ENCODE results near the gene OGN. TPM values are rescaled to one million over a fixed set of nuclear protein-coding genes. Genes with fewer than 3 reads are reported as not detected.
A peak's percentile ranks its signal among the peaks of the same experiment; 100 is the strongest.

Gene OGN
- total RNA-seq, 2 donors from 2014 or later: 210 to 600 TPM

DNA sequence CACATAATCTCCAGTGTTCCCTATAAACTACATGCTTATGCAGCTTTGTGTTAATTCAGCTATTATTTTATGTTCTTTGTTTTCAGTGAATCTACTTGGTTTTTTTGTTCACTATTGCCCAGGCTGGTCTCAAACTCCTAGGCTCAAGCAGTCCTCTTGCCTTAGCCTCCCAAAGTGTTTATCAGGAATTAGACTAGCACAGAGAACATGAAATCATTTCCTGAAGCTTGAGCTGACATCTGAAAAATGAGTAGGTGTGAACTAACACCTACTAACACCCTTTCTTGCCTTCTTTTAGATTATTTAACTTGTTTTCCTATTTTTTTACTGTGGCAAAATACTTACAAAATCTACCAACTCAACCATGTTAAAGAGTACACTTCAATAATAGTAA lies 53.6 kb downstream of the OGN start:
- no peaks in the 10 kb centered on the region for H3K36me3 ChIP-seq
- peak overlapping the region; percentile 86 to 90 for H3K27ac ChIP-seq
- H3K9me3 ChIP-seq: peaks cover 7% of the 10 kb centered on the region
- no peaks in the 10 kb centered on the region for H3K27me3 ChIP-seq (replicated peaks; ENCODE audit: insufficient read depth)
- no peak overlapping the region for H3K4me3 ChIP-seq
- ATAC-seq (ENCODE audit: insufficient number of reproducible peaks, low FRiP score, low read depth): no peak
- no peak for DNase-seq (ENCODE audit: low spot score)
- peaks cover 9 to 33% of the 10 kb centered on the region in 2 donors for H3K4me1 ChIP-seq (ENCODE audit: control insufficient read depth in 1 of 2, low read depth in 2 of 2)
- TF ChIP-seq, protein P1, sequence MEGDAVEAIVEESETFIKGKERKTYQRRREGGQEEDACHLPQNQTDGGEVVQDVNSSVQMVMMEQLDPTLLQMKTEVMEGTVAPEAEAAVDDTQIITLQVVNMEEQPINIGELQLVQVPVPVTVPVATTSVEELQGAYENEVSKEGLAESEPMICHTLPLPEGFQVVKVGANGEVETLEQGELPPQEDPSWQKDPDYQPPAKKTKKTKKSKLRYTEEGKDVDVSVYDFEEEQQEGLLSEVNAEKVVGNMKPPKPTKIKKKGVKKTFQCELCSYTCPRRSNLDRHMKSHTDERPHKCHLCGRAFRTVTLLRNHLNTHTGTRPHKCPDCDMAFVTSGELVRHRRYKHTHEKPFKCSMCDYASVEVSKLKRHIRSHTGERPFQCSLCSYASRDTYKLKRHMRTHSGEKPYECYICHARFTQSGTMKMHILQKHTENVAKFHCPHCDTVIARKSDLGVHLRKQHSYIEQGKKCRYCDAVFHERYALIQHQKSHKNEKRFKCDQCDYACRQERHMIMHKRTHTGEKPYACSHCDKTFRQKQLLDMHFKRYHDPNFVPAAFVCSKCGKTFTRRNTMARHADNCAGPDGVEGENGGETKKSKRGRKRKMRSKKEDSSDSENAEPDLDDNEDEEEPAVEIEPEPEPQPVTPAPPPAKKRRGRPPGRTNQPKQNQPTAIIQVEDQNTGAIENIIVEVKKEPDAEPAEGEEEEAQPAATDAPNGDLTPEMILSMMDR (IDR thresholded peaks at IDR 0.05): no peak

DNA sequence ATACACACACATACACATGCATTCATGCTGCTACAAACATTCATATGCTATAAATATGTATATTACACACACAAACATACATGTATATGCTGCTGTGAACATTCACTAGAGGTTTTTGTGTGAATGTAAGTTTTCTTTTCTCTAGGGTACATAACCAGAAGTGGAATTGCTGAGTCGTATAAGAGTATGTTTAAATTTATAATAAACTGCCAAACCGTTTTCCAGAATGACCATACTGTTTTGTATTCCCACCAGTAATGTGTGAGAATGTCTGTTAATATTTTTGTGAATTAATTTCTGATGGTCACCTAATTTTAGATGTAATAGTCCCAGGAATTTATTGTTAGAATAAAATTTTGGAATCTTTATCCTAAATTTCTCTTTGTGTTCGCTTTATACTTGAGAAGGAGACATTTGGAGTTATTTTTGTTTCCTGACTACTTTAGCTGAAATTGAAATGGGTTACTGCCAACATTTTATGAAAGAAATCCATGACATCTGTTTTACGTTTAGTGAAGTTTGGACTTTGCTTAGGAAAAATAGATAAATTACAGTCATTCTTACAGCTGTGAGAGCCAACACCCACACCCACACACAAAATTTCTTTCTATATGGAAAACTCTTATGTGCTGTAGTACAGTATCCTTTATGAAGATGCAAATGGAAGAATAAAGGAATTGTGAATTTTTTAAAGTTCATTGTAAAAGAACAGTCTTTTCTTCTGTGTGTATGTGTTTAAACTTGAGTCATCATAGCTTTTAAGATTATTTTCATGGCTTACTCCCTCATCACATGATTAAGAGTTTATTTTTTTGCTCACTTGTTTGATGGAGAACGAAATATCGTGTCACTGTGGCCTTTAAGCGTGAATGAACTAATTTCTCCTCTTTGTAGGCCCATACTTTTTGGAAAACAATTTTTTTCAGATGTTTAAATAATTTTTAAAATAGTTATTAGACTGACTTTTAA lies 54.3 kb downstream of the OGN start:
- peaks cover 5% of the 10 kb centered on the region for H3K9me3 ChIP-seq
- H3K27ac ChIP-seq: peak overlapping the region; percentile 86 to 90
- H3K4me3 ChIP-seq: peak overlapping the region; percentile 41
- no peaks in the 10 kb centered on the region for H3K27me3 ChIP-seq (replicated peaks; ENCODE audit: insufficient read depth)
- ATAC-seq (ENCODE audit: insufficient number of reproducible peaks, low FRiP score, low read depth) (peak; percentile 88), DNase-seq (ENCODE audit: low spot score) (no peak)
- H3K4me1 ChIP-seq (ENCODE audit: control insufficient read depth in 1 of 2, low read depth in 2 of 2): peaks cover 9 to 28% of the 10 kb centered on the region in 2 donors
- TF ChIP-seq, protein P1 (IDR thresholded peaks at IDR 0.05): no peak
- H3K36me3 ChIP-seq: no peaks in the 10 kb centered on the region

DNA sequence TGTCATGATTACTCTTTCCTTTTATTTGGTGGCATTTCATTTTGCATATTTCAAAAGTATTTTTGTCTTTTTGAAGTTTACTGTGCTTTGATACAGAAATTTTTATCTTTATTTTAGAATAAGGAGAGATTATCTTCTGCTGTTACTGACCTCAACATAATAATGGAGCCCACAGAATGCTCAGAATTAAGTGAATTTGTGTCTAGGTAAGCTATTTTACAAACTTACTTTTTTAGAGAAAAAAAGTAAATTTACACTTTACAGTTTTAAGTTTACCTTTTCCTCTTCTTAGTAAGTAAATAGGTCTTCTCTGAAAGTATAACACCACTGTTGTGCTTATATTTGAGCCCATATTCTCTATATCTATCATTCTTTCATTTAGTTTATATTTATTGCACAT lies 58.8 kb downstream of the OGN start:
- no peak for ATAC-seq (ENCODE audit: insufficient number of reproducible peaks, low FRiP score, low read depth)
- H3K4me3 ChIP-seq: no peak overlapping the region
- no peak overlapping the region for H3K27ac ChIP-seq
- no peaks in the 10 kb centered on the region for H3K9me3 ChIP-seq
- no peaks in the 10 kb centered on the region for H3K36me3 ChIP-seq
- no peaks in the 10 kb centered on the region for H3K27me3 ChIP-seq (replicated peaks; ENCODE audit: insufficient read depth)
- no peak for DNase-seq (ENCODE audit: low spot score)
- peaks cover 11 to 39% of the 10 kb centered on the region in 2 donors for H3K4me1 ChIP-seq (ENCODE audit: control insufficient read depth in 1 of 2, low read depth in 2 of 2)
- TF ChIP-seq, protein P1 (IDR thresholded peaks at IDR 0.05): no peak

DNA sequence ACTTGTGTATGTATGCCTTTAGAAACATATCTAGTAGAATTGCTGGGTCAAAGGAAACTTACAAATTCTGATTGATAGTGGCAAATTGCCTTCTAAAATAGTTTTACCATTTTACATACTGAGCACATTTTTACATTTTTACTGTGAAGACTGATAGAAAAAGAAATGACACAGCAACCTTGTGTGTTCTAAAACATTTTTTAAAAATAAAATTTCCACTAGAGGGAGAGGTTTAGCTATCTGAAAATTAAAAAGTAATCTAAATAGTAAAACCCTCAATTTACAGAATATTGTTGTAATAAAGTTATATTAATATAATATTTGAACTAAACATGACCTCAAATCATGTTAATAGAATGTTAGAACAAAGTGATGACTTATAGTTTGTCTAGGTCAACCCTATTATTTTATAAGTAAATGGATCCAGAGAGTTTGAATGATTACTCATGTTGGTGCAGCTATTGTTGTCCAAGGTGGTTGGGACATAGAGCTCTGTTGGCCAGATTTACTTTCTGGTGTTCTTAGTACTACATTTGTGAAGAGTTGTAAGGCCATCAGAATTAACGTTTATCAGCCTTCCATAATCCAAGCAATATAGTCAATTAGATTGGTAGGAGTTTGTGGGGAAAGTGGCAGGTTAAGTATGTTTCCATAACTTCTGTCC lies 61.4 kb downstream of the OGN start:
- Histone ChIP-seq H3K36me3 (no peaks in the 10 kb centered on the region), H3K4me3 (no peak overlapping the region), H3K9me3 (no peaks in the 10 kb centered on the region), H3K27me3 (replicated peaks; ENCODE audit: insufficient read depth) (no peaks in the 10 kb centered on the region), H3K27ac (peak overlapping the region; percentile 63 to 74), H3K4me1 (ENCODE audit: control insufficient read depth in 1 of 2, low read depth in 2 of 2) (peaks cover 6 to 27% of the 10 kb centered on the region in 2 donors)
- ATAC-seq (ENCODE audit: insufficient number of reproducible peaks, low FRiP score, low read depth) (no peak), DNase-seq (ENCODE audit: low spot score) (no peak)
- TF ChIP-seq, protein P1 (IDR thresholded peaks at IDR 0.05): peak; percentile 46

DNA sequence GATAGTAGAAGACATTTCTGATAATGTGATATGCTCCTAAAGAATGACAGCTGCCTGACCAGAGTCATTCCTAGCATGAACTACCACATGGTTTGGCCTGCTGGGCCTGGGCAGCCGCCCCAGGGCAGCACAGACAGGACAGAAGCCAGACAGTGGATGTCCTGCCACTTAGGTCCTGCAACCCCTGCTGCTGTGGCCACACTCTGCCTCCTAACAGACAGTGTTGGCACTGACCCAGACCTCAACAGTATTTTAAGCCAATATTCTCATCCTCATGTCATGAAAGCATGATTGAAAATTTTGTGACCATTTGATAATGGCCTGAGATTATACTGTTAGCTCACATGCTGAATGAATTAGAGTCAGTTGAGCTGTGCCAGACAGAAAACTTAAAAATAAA lies 62.8 kb downstream of the OGN start:
- H3K4me3 ChIP-seq: no peak overlapping the region
- no peaks in the 10 kb centered on the region for H3K27me3 ChIP-seq (replicated peaks; ENCODE audit: insufficient read depth)
- H3K36me3 ChIP-seq: no peaks in the 10 kb centered on the region
- no peaks in the 10 kb centered on the region for H3K9me3 ChIP-seq
- DNase-seq (ENCODE audit: low spot score): no peak
- TF ChIP-seq, protein P1 (IDR thresholded peaks at IDR 0.05): no peak
- ATAC-seq (ENCODE audit: insufficient number of reproducible peaks, low FRiP score, low read depth): no peak
- H3K27ac ChIP-seq: peak overlapping the region; percentile 63 to 74
- H3K4me1 ChIP-seq (ENCODE audit: control insufficient read depth in 1 of 2, low read depth in 2 of 2): peaks cover 6 to 22% of the 10 kb centered on the region in 2 donors

Measured in thoracic aorta (tissue), 2 donors.